IMR-90 (cell line): Measurements from ENCODE around the gene LGMN. TPM values are rescaled to one million over a fixed set of nuclear protein-coding genes. Genes with fewer than 3 reads are reported as not detected.

Experiments
- ATAC-seq: fragments of 200-7000 bp; cut with Tn5 transposase; 2 replicates; pipeline ENCODE4 v1.9.1; 2020; ENCODE audit warnings: low read depth, mild to moderate bottlenecking, moderate library complexity
- BruUV-seq: library from RNA; stranded (reverse); fragments of 400-500 nt; replicated peaks from 2 replicates; lab custom pipeline; 2021; lab: Mats Ljungman, UMichigan
- CTCF ChIA-PET: fragments of 300-600 bp; formaldehyde crosslinking; extraction: SDS; loops from one replicate; lab custom pipeline; 2021; ENCODE audit warnings: antibody characterized with exemption; lab: Yijun Ruan, JAX
- POLR2A ChIA-PET: fragments of 300-600 bp; sonication (Branson Sonifier 250); formaldehyde crosslinking; loops from one replicate; lab custom pipeline; 2022; ENCODE audit warnings: antibody characterized with exemption; ENCODE audit not compliant: unreplicated experiment; lab: Charles Lee
- DNase-seq: peaks from one replicate; pipeline ENCODE4 v3.0.0; 2013
- H2AFZ ChIP-seq: replicated peaks from 2 replicates; pipeline ENCODE3; 2013; ENCODE audit warnings: low read length, mild to moderate bottlenecking; ENCODE audit not compliant: poor library complexity
- H2AK5ac ChIP-seq: 2 replicates; pipeline ENCODE4 v1.6.1; 2013; ENCODE audit warnings: low read depth, low read length, inconsistent platforms
- H2AK9ac ChIP-seq: replicated peaks from 2 replicates; pipeline ENCODE3; 2013; ENCODE audit warnings: mild to moderate bottlenecking, low read depth, low read length, moderate library complexity; ENCODE audit not compliant: poor library complexity
- H2BK120ac ChIP-seq: 2 replicates; pipeline ENCODE4 v1.6.1; 2013; ENCODE audit warnings: low read depth, low read length, inconsistent platforms
- H2BK15ac ChIP-seq: 3 replicates; pipeline ENCODE4 v1.6.1; 2013; ENCODE audit warnings: low read depth, low read length, inconsistent platforms
- H2BK20ac ChIP-seq: 2 replicates; pipeline ENCODE4 v1.6.1; 2013; ENCODE audit warnings: low read depth, mild to moderate bottlenecking, inconsistent platforms, low read length, moderate library complexity
- H2BK5ac ChIP-seq: 2 replicates; pipeline ENCODE4 v1.6.1; 2013; ENCODE audit warnings: mild to moderate bottlenecking, low read depth, low read length, inconsistent platforms; ENCODE audit not compliant: poor library complexity, severe bottlenecking
- H3K14ac ChIP-seq: replicated peaks from 2 replicates; pipeline ENCODE4 v1.6.1; 2013; ENCODE audit warnings: low read depth, low read length, inconsistent platforms
- H3K18ac ChIP-seq: 2 replicates; pipeline ENCODE4 v1.6.1; 2013; ENCODE audit warnings: low read depth, low read length, control low read depth
- H3K23ac ChIP-seq: 2 replicates; pipeline ENCODE4 v1.6.1; 2013; ENCODE audit warnings: low read depth, low read length, inconsistent platforms
- H3K27ac ChIP-seq: 2 replicates; pipeline ENCODE4 v1.5.1; 2013; ENCODE audit warnings: mild to moderate bottlenecking, control low read depth, low read length; ENCODE audit not compliant: insufficient read depth
- H3K27me3 ChIP-seq: 2 replicates; pipeline ENCODE4 v1.6.1; 2013; ENCODE audit warnings: low read length; ENCODE audit not compliant: control insufficient read depth, insufficient read depth
- H3K36me3 ChIP-seq: 2 replicates; pipeline ENCODE4 v1.6.1; 2013; ENCODE audit warnings: low read length, mixed read lengths; ENCODE audit not compliant: control insufficient read depth, insufficient read depth
- H3K4ac ChIP-seq: 2 replicates; pipeline ENCODE4 v1.6.1; 2013; ENCODE audit warnings: low read depth, low read length, inconsistent platforms
- H3K4me1 ChIP-seq: 2 replicates; pipeline ENCODE4 v1.6.1; 2013; ENCODE audit warnings: low read length, mixed read lengths; ENCODE audit not compliant: control insufficient read depth, insufficient read depth
- H3K4me2 ChIP-seq: 2 replicates; pipeline ENCODE4 v1.6.1; 2013; ENCODE audit warnings: low read depth, mild to moderate bottlenecking, control low read depth, low read length, moderate library complexity
- H3K4me3 ChIP-seq: 2 replicates; pipeline ENCODE4 v1.5.1; 2013; ENCODE audit warnings: low read depth, mild to moderate bottlenecking, control low read depth, low read length, moderate library complexity; ENCODE audit not compliant: insufficient read depth
- H3K56ac ChIP-seq: 2 replicates; pipeline ENCODE4 v1.6.1; 2013; ENCODE audit warnings: low read length, inconsistent platforms; ENCODE audit not compliant: insufficient read depth; ENCODE audit errors: extremely low read depth
- H3K79me1 ChIP-seq, 2 experiments: 2 replicates each; pipeline ENCODE4 v1.6.1; 2013; ENCODE audit warnings: low read length in 2 of 2, inconsistent platforms in 1 of 2, low read depth in 1 of 2
- H3K9ac ChIP-seq: 2 replicates; pipeline ENCODE4 v1.6.1; 2013; ENCODE audit warnings: low read depth, low read length, control low read depth
- H3K9me1 ChIP-seq: 2 replicates; pipeline ENCODE4 v1.6.1; 2013; ENCODE audit warnings: low read length, inconsistent platforms; ENCODE audit not compliant: insufficient read depth
- H3K9me3 ChIP-seq: 2 replicates; pipeline ENCODE4 v1.6.1; 2013; ENCODE audit warnings: low read length; ENCODE audit not compliant: control insufficient read depth, insufficient read depth
- H4K20me1 ChIP-seq: 2 replicates; pipeline ENCODE4 v1.6.1; 2013; ENCODE audit warnings: low read length, inconsistent platforms; ENCODE audit not compliant: insufficient read depth
- H4K5ac ChIP-seq: 2 replicates; pipeline ENCODE4 v1.6.1; 2013; ENCODE audit warnings: mild to moderate bottlenecking, low read depth, low read length, control low read depth
- H4K8ac ChIP-seq, 2 experiments: 2 replicates each; pipeline ENCODE4 v1.6.1; 2013; ENCODE audit warnings: low read depth in 2 of 2, low read length in 2 of 2, control low read depth in 1 of 2, inconsistent platforms in 1 of 2
- H4K91ac ChIP-seq: 2 replicates; pipeline ENCODE4 v1.6.1; 2013; ENCODE audit warnings: low read depth, low read length, inconsistent platforms; ENCODE audit not compliant: insufficient read depth
- BHLHE40 ChIP-seq: fragments of 150-350 bp; IDR thresholded peaks from 2 replicates; pipeline ENCODE4 v1.6.1; 2016; ENCODE audit warnings: mild to moderate bottlenecking, low read depth, low read length
- CEBPB ChIP-seq: IDR thresholded peaks from 2 replicates; pipeline ENCODE4 v1.6.1; 2012; ENCODE audit warnings: low read depth, low read length, improper control_type of control experiment
- FOS ChIP-seq: fragments of 150-350 bp; IDR thresholded peaks from 2 replicates; pipeline ENCODE4 v1.6.1; 2016; ENCODE audit warnings: low read depth, low read length
- MAFK ChIP-seq: IDR thresholded peaks from 2 replicates; pipeline ENCODE4 v1.6.1; 2012; ENCODE audit warnings: low read depth, low read length, improper control_type of control experiment
- MAZ ChIP-seq: IDR thresholded peaks from 2 replicates; pipeline ENCODE4 v1.6.1; 2012; ENCODE audit warnings: low read depth, mild to moderate bottlenecking, low read length, improper control_type of control experiment, moderate library complexity, borderline replicate concordance
- MXI1 ChIP-seq: IDR thresholded peaks from 2 replicates; pipeline ENCODE4 v1.6.1; 2012; ENCODE audit warnings: low read depth, mild to moderate bottlenecking, low read length, moderate library complexity, borderline replicate concordance
- POLR2A ChIP-seq: IDR thresholded peaks from 2 replicates; pipeline ENCODE4 v1.6.1; 2012; ENCODE audit warnings: mild to moderate bottlenecking, low read depth, low read length
- RCOR1 ChIP-seq: IDR thresholded peaks from 2 replicates; pipeline ENCODE4 v1.6.1; 2012; ENCODE audit warnings: mild to moderate bottlenecking, low read length, improper control_type of control experiment; ENCODE audit not compliant: insufficient replicate concordance
- SMC3 ChIP-seq: fragments of 150-350 bp; IDR thresholded peaks from 2 replicates; pipeline ENCODE4 v1.6.1; 2016; ENCODE audit warnings: low read depth, mild to moderate bottlenecking, antibody characterized with exemption, low read length, moderate library complexity
- WGBS, 2 experiments: methylation state at CpG; one replicate each; pipeline versions ENCODE4 v1.1.5 to v1.1.7; 2013; ENCODE audit warnings: missing lambda C conversion rate in 2 of 2; ENCODE audit not compliant: insufficient read length in 1 of 2; ENCODE audit errors: extremely low coverage in 2 of 2; 5-methylcytosine and 5-hydroxymethylcytosine counted together
- dilution Hi-C: fragments of 300-500 bp; cut with HindIII; formaldehyde crosslinking; loops from one replicate; pipeline ENCODE4 v1.14.3; 2018; ENCODE audit warnings: low sequenced_read_pairs; ENCODE audit not compliant: unreplicated experiment
- in situ Hi-C: fragments of 300-500 bp; cut with MboI; formaldehyde crosslinking; loops from 3 replicates; pipeline ENCODE4 v1.14.3; 2019; ENCODE audit warnings: low sequenced_read_pairs, inconsistent platforms, mixed read lengths
- intact Hi-C: fragments of 100-400 bp; cut with micrococcal nuclease; formaldehyde crosslinking; loops from 2 replicates; pipeline ENCODE4 v1.10.0; 2022
- polyA plus RNA-seq, 3 experiments: library from polyadenylated mRNA; depleted of rRNA; stranded (reverse); fragments of >200 nt; gene quantifications; 2 replicates each; pipeline ENCODE4 v1.2.3, GENCODE V29; 2012; ENCODE audit warnings: low replicate concordance in 1 of 3
- total RNA-seq: library from RNA; depleted of rRNA; stranded (reverse); fragments of >200 nt; gene quantifications from 2 replicates; pipeline ENCODE4 v1.2.3, GENCODE V29; 2012
- TF ChIP-seq, protein P1 (sequence below): fragments of 150-350 bp; IDR thresholded peaks from 2 replicates; pipeline ENCODE4 v1.6.1; 2016; ENCODE audit warnings: low read depth, mild to moderate bottlenecking, low read length, moderate library complexity, borderline replicate concordance
- TF ChIP-seq, protein P2 (sequence below): fragments of 150-350 bp; IDR thresholded peaks from 2 replicates; pipeline ENCODE4 v1.6.1; 2017; ENCODE audit warnings: mild to moderate bottlenecking, antibody characterized with exemption, low read length, low read depth
- TF ChIP-seq, protein P3 (sequence below): conservative IDR thresholded peaks from 2 replicates; pipeline ENCODE4 v1.5.1; 2012; ENCODE audit warnings: mild to moderate bottlenecking, low read depth, low read length, improper control_type of control experiment

Gene LGMN
- total and polyA plus RNA-seq, 2 of the 4 experiments (the other 2 are of a cell fraction), result 19.2 to 39.3 TPM

GRCh38 chr14:92675976-92676375, 72.5 kb downstream of the LGMN start:
- H3K4me1 ChIP-seq, result no peaks in the 10 kb centered on the region
- no peaks in the 10 kb centered on the region for H3K27me3 ChIP-seq
- H2AK5ac ChIP-seq, result no peak overlapping the region
- H2AK9ac ChIP-seq, result no peak overlapping the region
- no peak overlapping the region for H2BK5ac ChIP-seq
- H3K9ac ChIP-seq, result no peak overlapping the region
- peaks cover 0 to 18% of the 10 kb centered on the region in 2 experiments; a peak in 3 of 4 replicates for H3K79me1 ChIP-seq
- H2BK20ac ChIP-seq, result no peak overlapping the region
- no CpG with 5 or more reads among the region's 9 CpGs for WGBS, 2 experiments
- ATAC-seq, result no peak
- no peak overlapping the region for H2AFZ ChIP-seq
- ChIA-PET POLR2A (no interaction called here), CTCF (no interaction called here)
- no peak overlapping the region for H3K23ac ChIP-seq
- no peak overlapping the region for H3K56ac ChIP-seq
- intact Hi-C loops (no loop called here), dilution Hi-C loops (no loop called here), in situ Hi-C loops (no loop called here)
- TF ChIP-seq, protein P1, sequence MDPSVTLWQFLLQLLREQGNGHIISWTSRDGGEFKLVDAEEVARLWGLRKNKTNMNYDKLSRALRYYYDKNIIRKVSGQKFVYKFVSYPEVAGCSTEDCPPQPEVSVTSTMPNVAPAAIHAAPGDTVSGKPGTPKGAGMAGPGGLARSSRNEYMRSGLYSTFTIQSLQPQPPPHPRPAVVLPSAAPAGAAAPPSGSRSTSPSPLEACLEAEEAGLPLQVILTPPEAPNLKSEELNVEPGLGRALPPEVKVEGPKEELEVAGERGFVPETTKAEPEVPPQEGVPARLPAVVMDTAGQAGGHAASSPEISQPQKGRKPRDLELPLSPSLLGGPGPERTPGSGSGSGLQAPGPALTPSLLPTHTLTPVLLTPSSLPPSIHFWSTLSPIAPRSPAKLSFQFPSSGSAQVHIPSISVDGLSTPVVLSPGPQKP, result no peak
- TF ChIP-seq, protein P2, sequence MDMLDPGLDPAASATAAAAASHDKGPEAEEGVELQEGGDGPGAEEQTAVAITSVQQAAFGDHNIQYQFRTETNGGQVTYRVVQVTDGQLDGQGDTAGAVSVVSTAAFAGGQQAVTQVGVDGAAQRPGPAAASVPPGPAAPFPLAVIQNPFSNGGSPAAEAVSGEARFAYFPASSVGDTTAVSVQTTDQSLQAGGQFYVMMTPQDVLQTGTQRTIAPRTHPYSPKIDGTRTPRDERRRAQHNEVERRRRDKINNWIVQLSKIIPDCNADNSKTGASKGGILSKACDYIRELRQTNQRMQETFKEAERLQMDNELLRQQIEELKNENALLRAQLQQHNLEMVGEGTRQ, result no peak
- TF ChIP-seq SMC3 (no peak), BHLHE40 (no peak), MXI1 (no peak), RCOR1 (no peak), CEBPB (no peak), POLR2A (no peak), MAFK (no peak), FOS (no peak), MAZ (no peak)
- TF ChIP-seq, protein P3, sequence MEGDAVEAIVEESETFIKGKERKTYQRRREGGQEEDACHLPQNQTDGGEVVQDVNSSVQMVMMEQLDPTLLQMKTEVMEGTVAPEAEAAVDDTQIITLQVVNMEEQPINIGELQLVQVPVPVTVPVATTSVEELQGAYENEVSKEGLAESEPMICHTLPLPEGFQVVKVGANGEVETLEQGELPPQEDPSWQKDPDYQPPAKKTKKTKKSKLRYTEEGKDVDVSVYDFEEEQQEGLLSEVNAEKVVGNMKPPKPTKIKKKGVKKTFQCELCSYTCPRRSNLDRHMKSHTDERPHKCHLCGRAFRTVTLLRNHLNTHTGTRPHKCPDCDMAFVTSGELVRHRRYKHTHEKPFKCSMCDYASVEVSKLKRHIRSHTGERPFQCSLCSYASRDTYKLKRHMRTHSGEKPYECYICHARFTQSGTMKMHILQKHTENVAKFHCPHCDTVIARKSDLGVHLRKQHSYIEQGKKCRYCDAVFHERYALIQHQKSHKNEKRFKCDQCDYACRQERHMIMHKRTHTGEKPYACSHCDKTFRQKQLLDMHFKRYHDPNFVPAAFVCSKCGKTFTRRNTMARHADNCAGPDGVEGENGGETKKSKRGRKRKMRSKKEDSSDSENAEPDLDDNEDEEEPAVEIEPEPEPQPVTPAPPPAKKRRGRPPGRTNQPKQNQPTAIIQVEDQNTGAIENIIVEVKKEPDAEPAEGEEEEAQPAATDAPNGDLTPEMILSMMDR, result no peak
- no peak overlapping the region for H3K18ac ChIP-seq
- H3K14ac ChIP-seq, result no peak overlapping the region
- H4K91ac ChIP-seq, result no peak overlapping the region
- H3K4me3 ChIP-seq, result no peak overlapping the region
- H3K4me2 ChIP-seq, result no peak overlapping the region
- no peak overlapping the region for H2BK15ac ChIP-seq
- H4K8ac ChIP-seq, result no peak overlapping the region
- no peak for DNase-seq
- H3K27ac ChIP-seq, result no peak overlapping the region
- peaks cover 1% of the 10 kb centered on the region for H3K9me1 ChIP-seq
- peaks cover 24% of the 10 kb centered on the region; the same call in 1 of the 2 replicates for H3K36me3 ChIP-seq
- H3K4ac ChIP-seq, result no peak overlapping the region
- BruUV-seq, result no TSS peak
- no peak overlapping the region for H4K5ac ChIP-seq
- H4K20me1 ChIP-seq, result 0 out of 2 replicates have a peak, but pooled peaks cover 1% of the 10 kb centered on the region
- 0 out of 2 replicates have a peak, but pooled peaks cover 2% of the 10 kb centered on the region for H3K9me3 ChIP-seq
- H2BK120ac ChIP-seq, result no peak overlapping the region
